ENCODE data around the gene IPO11. TPM values are rescaled to one million over a fixed set of nuclear protein-coding genes. Genes with fewer than 3 reads are reported as not detected.

The IPO11 gene
- total and polyA plus RNA-seq, 2 of the 13 experiments (the other 11 are each of a cell fraction or from before 2014, with no cell fraction given), result 13.9 to 24.4 TPM

- no peak; the same call in 1 of the 2 replicates for TF ChIP-seq MYNN (CRISPR knock-in tag; IDR thresholded peaks at IDR 0.05; ENCODE audit: low read depth)
- TF ChIP-seq ZFYVE20 (CRISPR knock-in tag; IDR thresholded peaks at IDR 0.05; ENCODE audit: borderline replicate concordance, low read depth), result no peak
- no peak for TF ChIP-seq ZZZ3 (CRISPR knock-in tag; IDR thresholded peaks at IDR 0.05; ENCODE audit: borderline replicate concordance)
- no peak for TF ChIP-seq ZNF552 (CRISPR knock-in tag; IDR thresholded peaks at IDR 0.05; ENCODE audit: borderline replicate concordance)
- TF ChIP-seq ZKSCAN1 (IDR thresholded peaks at IDR 0.05; ENCODE audit: low read length), result 0 out of 2 replicates have a peak, but pooled peaks have one; percentile 24
- TF ChIP-seq ZFP36L2 (CRISPR knock-in tag; IDR thresholded peaks at IDR 0.05), result peak; percentile 49; the same call in 1 of the 2 replicates
- TF ChIP-seq ZFP82 (CRISPR knock-in tag; IDR thresholded peaks at IDR 0.05; ENCODE audit: borderline replicate concordance), result peak; percentile 22; the same call in 1 of the 2 replicates
- TF ChIP-seq ETV5 (CRISPR knock-in tag; IDR thresholded peaks at IDR 0.05; ENCODE audit: borderline replicate concordance), result no peak; the same call in 1 of the 2 replicates
- TF ChIP-seq ZNF441 (CRISPR knock-in tag; IDR thresholded peaks at IDR 0.05; ENCODE audit: borderline replicate concordance), result 0 out of 2 replicates have a peak, but pooled peaks have one; percentile 36
- TF ChIP-seq ZNF768 (CRISPR knock-in tag; IDR thresholded peaks at IDR 0.05), result peak; percentile 50; the same call in 1 of the 2 replicates
- no peak for TF ChIP-seq SNAPC5 (CRISPR knock-in tag; IDR thresholded peaks at IDR 0.05; ENCODE audit: borderline replicate concordance)
- no peak for TF ChIP-seq IRX3 (CRISPR knock-in tag; IDR thresholded peaks at IDR 0.05; ENCODE audit: borderline replicate concordance, low read depth)
- no peak for TF ChIP-seq ZBTB7A (CRISPR knock-in tag; IDR thresholded peaks at IDR 0.05)
- no peak for TF ChIP-seq PRDM4 (CRISPR knock-in tag; IDR thresholded peaks at IDR 0.05; ENCODE audit: borderline replicate concordance)
- no peak for TF ChIP-seq ZNF646 (CRISPR knock-in tag; IDR thresholded peaks at IDR 0.05)
- TF ChIP-seq ATF2 (CRISPR knock-in tag; IDR thresholded peaks at IDR 0.05), result peak; percentile 63; the same call in 1 of the 2 replicates
Observed at GRCh38 chr5:62412549-62413329, at the start of gene IPO11 (continued).

Measured in HepG2 (cell line).